ENCODE measurements around the gene MTG2. TPM values are rescaled to one million over a fixed set of nuclear protein-coding genes. Genes with fewer than 3 reads are reported as not detected.

The MTG2 gene
- total and polyA plus RNA-seq, 9 donors: 12.7 to 36.9 (median 33.3) TPM

GRCh38 chr20:62248890-62249560, 66.2 kb downstream of the MTG2 start:
- Histone ChIP-seq H3K36me3 (no peaks in the 10 kb centered on the region), H3K27ac (no peak overlapping the region), H3K27me3 (no peaks in the 10 kb centered on the region), H3K4me1 (ENCODE audit: insufficient read depth) (peaks cover 12% of the 10 kb centered on the region), H3K9me3 (no peaks in the 10 kb centered on the region), H3K4me3 (no peak overlapping the region)
- 84 to 86% (median 84%) methylated on average over 6 of the region's 6 CpGs for WGBS, 3 donors
- no peak for DNase-seq
- intact Hi-C loops (cut with DNase I): no loop called here
- TF ChIP-seq, protein P1, sequence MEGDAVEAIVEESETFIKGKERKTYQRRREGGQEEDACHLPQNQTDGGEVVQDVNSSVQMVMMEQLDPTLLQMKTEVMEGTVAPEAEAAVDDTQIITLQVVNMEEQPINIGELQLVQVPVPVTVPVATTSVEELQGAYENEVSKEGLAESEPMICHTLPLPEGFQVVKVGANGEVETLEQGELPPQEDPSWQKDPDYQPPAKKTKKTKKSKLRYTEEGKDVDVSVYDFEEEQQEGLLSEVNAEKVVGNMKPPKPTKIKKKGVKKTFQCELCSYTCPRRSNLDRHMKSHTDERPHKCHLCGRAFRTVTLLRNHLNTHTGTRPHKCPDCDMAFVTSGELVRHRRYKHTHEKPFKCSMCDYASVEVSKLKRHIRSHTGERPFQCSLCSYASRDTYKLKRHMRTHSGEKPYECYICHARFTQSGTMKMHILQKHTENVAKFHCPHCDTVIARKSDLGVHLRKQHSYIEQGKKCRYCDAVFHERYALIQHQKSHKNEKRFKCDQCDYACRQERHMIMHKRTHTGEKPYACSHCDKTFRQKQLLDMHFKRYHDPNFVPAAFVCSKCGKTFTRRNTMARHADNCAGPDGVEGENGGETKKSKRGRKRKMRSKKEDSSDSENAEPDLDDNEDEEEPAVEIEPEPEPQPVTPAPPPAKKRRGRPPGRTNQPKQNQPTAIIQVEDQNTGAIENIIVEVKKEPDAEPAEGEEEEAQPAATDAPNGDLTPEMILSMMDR (IDR thresholded peaks at IDR 0.05): no peak
- TF ChIP-seq POLR2A (IDR thresholded peaks at IDR 0.05) (no peak), EP300 (IDR thresholded peaks at IDR 0.05) (no peak)

- WGBS, 3 donors: 87 to 89% (median 89%) methylated on average over 26 of the region's 26 CpGs
- no peaks in the 10 kb centered on the region for H3K4me1 ChIP-seq (ENCODE audit: insufficient read depth)
- TF ChIP-seq, protein P1 (IDR thresholded peaks at IDR 0.05): no peak
- TF ChIP-seq EP300 (IDR thresholded peaks at IDR 0.05) (no peak), POLR2A (IDR thresholded peaks at IDR 0.05) (no peak)
- no peak for DNase-seq
- H3K4me3 ChIP-seq: no peak overlapping the region
- intact Hi-C loops (cut with DNase I): no loop called here
- no peaks in the 10 kb centered on the region for H3K9me3 ChIP-seq
- H3K27me3 ChIP-seq: no peaks in the 10 kb centered on the region
- no peaks in the 10 kb centered on the region for H3K36me3 ChIP-seq
- no peak overlapping the region for H3K27ac ChIP-seq
These were observed 69.6 kb downstream of the MTG2 start for GRCh38 chr20:62252342-62252966.

Other genes starting within 250 kb of the MTG2 start
- 10 to 100 TPM; 15.6 to 34.7 (median 28.1) TPM for gene TAF4, start 117.1 kb upstream of the MTG2 start, total RNA-seq
- gene TAF4, start 117.1 kb upstream of the MTG2 start, polyA plus RNA-seq: 10 to 100 TPM in 1 of 2 donors, 1 to 10 TPM in 1; 9.3 to 14.2 TPM
- gene LSM14B, start 60.6 kb upstream of the MTG2 start, total RNA-seq: 10 to 100 TPM; 21.5 to 62.2 (median 56.1) TPM
- gene LSM14B, start 60.6 kb upstream of the MTG2 start, polyA plus RNA-seq: 10 to 100 TPM; 21.7 to 39.8 TPM
- gene PSMA7, start 39.6 kb upstream of the MTG2 start, total RNA-seq: 100 to 1,000 TPM; 163 to 214 (median 168) TPM
- 100 to 1,000 TPM; 105 to 212 TPM for gene PSMA7, start 39.6 kb upstream of the MTG2 start, polyA plus RNA-seq
- gene SS18L1, start 39.3 kb upstream of the MTG2 start, total RNA-seq: 10 to 100 TPM in 6 of 7 donors, 1 to 10 TPM in 1; 9.5 to 14.3 (median 12.4) TPM
- gene SS18L1, start 39.3 kb upstream of the MTG2 start, polyA plus RNA-seq: 1 to 10 TPM; 7.7 to 8.7 TPM
- not detected for gene HRH3, start 37.2 kb downstream of the MTG2 start, total RNA-seq
- not detected for gene HRH3, start 37.2 kb downstream of the MTG2 start, polyA plus RNA-seq
- 10 to 100 TPM; 17.9 to 42.2 (median 36.6) TPM for gene OSBPL2, start 55.5 kb downstream of the MTG2 start, total RNA-seq
- 10 to 100 TPM; 14.2 to 30.1 TPM for gene OSBPL2, start 55.5 kb downstream of the MTG2 start, polyA plus RNA-seq
- 100 to 1,000 TPM in 1 of 7 donors, 10 to 100 TPM in 6; 42.8 to 109 (median 56.3) TPM for gene ADRM1, start 120.0 kb downstream of the MTG2 start, total RNA-seq
- 10 to 100 TPM in 1 of 2 donors, 1 to 10 TPM in 1; 7.8 to 52.5 TPM for gene ADRM1, start 120.0 kb downstream of the MTG2 start, polyA plus RNA-seq
- 100 to 1,000 TPM in 1 of 7 donors, 10 to 100 TPM in 6; 24.7 to 115 (median 51.2) TPM for gene LAMA5, start 184.3 kb downstream of the MTG2 start, total RNA-seq
- gene LAMA5, start 184.3 kb downstream of the MTG2 start, polyA plus RNA-seq: 10 to 100 TPM in 1 of 2 donors, 1 to 10 TPM in 1; 4.7 to 42.2 TPM
- 1,000 to 10,000 TPM; 2,424 to 8,739 (median 2,977) TPM for gene RPS21, start 204.1 kb downstream of the MTG2 start, total RNA-seq
- 1,000 to 10,000 TPM; 1,038 to 9,967 TPM for gene RPS21, start 204.1 kb downstream of the MTG2 start, polyA plus RNA-seq
- gene CABLES2, start 224.3 kb downstream of the MTG2 start, total RNA-seq: 1 to 10 TPM; 3.6 to 7.0 (median 4.9) TPM
- 1 to 10 TPM; 2.7 to 4.1 TPM for gene CABLES2, start 224.3 kb downstream of the MTG2 start, polyA plus RNA-seq
- under 1 TPM in 2 of 7 donors, not detected in 5; 0.32 to 0.46 TPM for gene RBBP8NL, start 244.5 kb downstream of the MTG2 start, total RNA-seq
- not detected for gene RBBP8NL, start 244.5 kb downstream of the MTG2 start, polyA plus RNA-seq

Measured in ovary (tissue), 9 donors.